Activated CD8-positive, alpha-beta T cell treated with anti-CD3 and anti-CD28 coated beads for 36 hours (primary cell): ENCODE measurements around the gene C1orf116. TPM values are rescaled to one million over a fixed set of nuclear protein-coding genes. Genes with fewer than 3 reads are reported as not detected.
A peak's percentile ranks its signal among the peaks of the same experiment; 100 is the strongest.

ENCODE experiments used
- ATAC-seq: fragments of 200-7000 bp; cut with Tn5 transposase; one replicate; pipeline ENCODE4 v1.10.0; 2021; ENCODE audit warnings: mild to moderate bottlenecking, moderate library complexity
- CTCF ChIA-PET: fragments of 350-600 bp; sonication (Branson Sonifier 250); formaldehyde crosslinking; loops from one replicate; lab custom pipeline; 2021; ENCODE audit warnings: antibody characterized with exemption; lab: Charles Lee
- POLR2A ChIA-PET: fragments of 350-600 bp; sonication (Branson Sonifier 250); formaldehyde crosslinking; loops from one replicate; lab custom pipeline; 2021; ENCODE audit warnings: antibody characterized with exemption; lab: Charles Lee
- DNase-seq: peaks from one replicate; pipeline ENCODE4 v3.0.0-alpha.2; 2020
- H3K27ac Mint-ChIP-seq: one replicate; pipeline ENCODE4 v1.8.0; 2021; ENCODE audit warnings: mild to moderate bottlenecking, mixed read lengths
- H3K27me3 Mint-ChIP-seq: one replicate; pipeline ENCODE4 v1.8.0; 2021; ENCODE audit warnings: mixed read lengths
- H3K36me3 Mint-ChIP-seq: one replicate; pipeline ENCODE4 v1.8.0; 2021; ENCODE audit warnings: low read depth, mixed read lengths
- H3K4me1 Mint-ChIP-seq: one replicate; pipeline ENCODE4 v1.8.0; 2021; ENCODE audit warnings: low read depth, mixed read lengths
- H3K4me3 Mint-ChIP-seq: one replicate; pipeline ENCODE4 v1.8.0; 2021; ENCODE audit warnings: mild to moderate bottlenecking, moderate library complexity, mixed read lengths
- H3K9me3 Mint-ChIP-seq: one replicate; pipeline ENCODE4 v1.8.0; 2021; ENCODE audit warnings: mixed read lengths
- CTCF ChIP-seq: fragments of 200-600 bp; IDR thresholded peaks from one replicate; pipeline ENCODE4 v1.8.0; 2022; ENCODE audit warnings: antibody characterized with exemption, mild to moderate bottlenecking
- intact Hi-C: fragments of 100-400 bp; cut with micrococcal nuclease; formaldehyde crosslinking; loops from one replicate; pipeline ENCODE4 v1.10.0; 2022
- total RNA-seq, 2 experiments: library from RNA; stranded (reverse); gene quantifications; one replicate each; pipeline ENCODE4 v1.2.3, GENCODE V29; 2021

The C1orf116 gene
- total RNA-seq, 2 experiments from 2014 or later: 0.07 to 0.13 TPM

- Mint-ChIP-seq H3K36me3 (no peaks in the 10 kb centered on the region), H3K9me3 (no peaks in the 10 kb centered on the region), H3K27ac (peak overlapping the region; percentile 72), H3K4me1 (peaks cover 11% of the 10 kb centered on the region), H3K4me3 (no peak overlapping the region), H3K27me3 (no peaks in the 10 kb centered on the region)
- CTCF ChIA-PET: interaction anchor here (1.0 to 1.5 kb wide), 5 partner anchors 16 to 478 kb away, joined by 3 to 4 read pairs (median 3); no protein-coding TSS in a partner anchor
- no peak for ATAC-seq
- intact Hi-C loops: no loop called here
- TF ChIP-seq CTCF: no peak
- POLR2A ChIA-PET: no interaction called here
- no peak for DNase-seq
Observed at GRCh38 chr1:207021139-207021861, 11.3 kb downstream of the C1orf116 start.

DNA sequence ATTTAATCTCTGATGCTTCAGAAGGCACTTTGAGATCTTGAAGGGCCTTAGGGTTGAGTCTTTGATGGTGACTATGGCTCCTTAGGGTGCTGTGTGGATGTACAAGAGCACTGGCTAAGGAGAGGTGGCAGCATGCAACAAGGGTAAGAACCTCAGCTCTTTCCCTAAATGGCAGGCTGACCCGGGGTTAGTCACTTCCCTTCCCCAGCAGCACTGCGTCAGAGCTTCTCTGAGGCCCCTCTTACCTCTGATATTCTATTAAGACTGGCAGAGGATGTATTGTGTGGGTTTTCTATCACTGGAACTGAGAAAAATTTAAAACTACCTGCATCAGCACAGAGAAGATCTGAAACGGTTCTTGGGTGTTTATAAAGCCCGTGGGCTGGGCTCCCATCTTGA is 11.8 kb downstream of the C1orf116 start:
- no peak for TF ChIP-seq CTCF
- Mint-ChIP-seq H3K9me3 (no peaks in the 10 kb centered on the region), H3K36me3 (no peaks in the 10 kb centered on the region), H3K27ac (peak overlapping the region; percentile 72), H3K4me1 (peaks cover 14% of the 10 kb centered on the region), H3K4me3 (no peak overlapping the region), H3K27me3 (peaks cover 2% of the 10 kb centered on the region)
- intact Hi-C loops: no loop called here
- DNase-seq (peak; percentile 44), ATAC-seq (peak; percentile 85)
- ChIA-PET CTCF (interaction anchor here (1.4 to 1.8 kb wide), 3 partner anchors 15 to 85 kb away, joined by 3 to 9 read pairs (median 4); no protein-coding TSS in a partner anchor), POLR2A (interaction anchor here (0.6 kb wide), 1 partner anchor 25 kb away, joined by 3 read pairs; no protein-coding TSS in a partner anchor)

DNA sequence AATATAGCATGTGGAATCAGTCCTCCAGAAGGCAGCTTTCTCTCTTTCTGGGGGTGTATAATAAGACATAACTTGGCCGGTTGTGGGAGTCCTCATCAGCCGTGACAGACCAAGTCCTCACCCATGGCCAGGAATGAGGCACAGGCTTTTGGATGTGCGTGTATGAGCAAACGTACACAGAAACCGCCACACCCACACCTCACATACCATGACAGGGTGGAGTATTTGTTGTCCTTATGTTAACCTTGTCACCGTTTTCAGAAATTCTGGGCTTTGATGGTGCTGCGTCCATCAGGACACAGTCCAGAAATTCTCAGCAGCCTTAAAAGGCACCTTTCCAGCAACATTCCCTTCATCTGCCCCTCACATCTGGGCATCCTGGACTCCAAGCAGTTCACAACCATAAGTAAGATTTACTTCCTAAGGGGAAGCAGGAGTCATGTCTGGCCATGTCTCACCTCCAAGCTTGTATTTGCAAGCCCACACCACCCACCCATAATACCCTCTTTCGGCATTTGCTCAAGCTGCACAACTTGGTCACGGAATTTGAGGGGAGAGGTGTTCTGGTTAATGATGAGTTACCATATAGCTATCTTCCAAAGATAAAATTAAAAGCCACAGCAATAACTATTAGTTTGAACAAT is 12.4 kb downstream of the C1orf116 start:
- Mint-ChIP-seq H3K9me3 (no peaks in the 10 kb centered on the region), H3K36me3 (no peaks in the 10 kb centered on the region), H3K4me3 (no peak overlapping the region), H3K4me1 (peaks cover 14% of the 10 kb centered on the region), H3K27me3 (peaks cover 2% of the 10 kb centered on the region), H3K27ac (no peak overlapping the region)
- ChIA-PET POLR2A (interaction anchor here (0.6 to 1.3 kb wide), 2 partner anchors 25 to 92 kb away, joined by 3 to 4 read pairs; no protein-coding TSS in a partner anchor), CTCF (interaction anchor here (1.4 to 2.1 kb wide), 4 partner anchors 14 to 85 kb away, joined by 3 to 9 read pairs (median 4); no protein-coding TSS in a partner anchor)
- intact Hi-C loops: no loop called here
- TF ChIP-seq CTCF: no peak
- DNase-seq (no peak), ATAC-seq (no peak)

DNA sequence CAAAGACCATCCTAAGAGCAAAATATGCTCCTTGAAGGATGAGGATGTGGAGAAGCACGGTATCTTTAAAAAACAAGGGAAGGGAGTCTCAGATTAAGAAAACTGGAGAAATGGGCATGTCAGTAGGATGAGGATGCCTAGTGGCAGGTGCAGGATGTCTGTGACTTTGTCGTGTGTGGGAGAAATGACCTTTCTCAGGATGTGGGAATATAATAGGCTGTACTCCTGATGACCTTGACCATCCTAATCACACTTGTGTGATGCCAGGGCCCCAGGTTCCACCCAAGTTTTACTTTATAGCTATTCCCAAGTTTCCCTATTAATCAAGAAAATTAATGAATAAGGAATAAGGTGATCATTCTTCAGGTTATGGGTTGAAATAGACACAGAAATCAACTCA is 12.9 kb downstream of the C1orf116 start:
- Mint-ChIP-seq H3K27me3 (peaks cover 2% of the 10 kb centered on the region), H3K27ac (no peak overlapping the region), H3K4me3 (no peak overlapping the region), H3K4me1 (peaks cover 12% of the 10 kb centered on the region), H3K36me3 (no peaks in the 10 kb centered on the region), H3K9me3 (no peaks in the 10 kb centered on the region)
- CTCF ChIA-PET: interaction anchor here (1.4 to 2.1 kb wide), 4 partner anchors 14 to 84 kb away, joined by 4 to 9 read pairs (median 6); no protein-coding TSS in a partner anchor
- no peak for ATAC-seq
- POLR2A ChIA-PET: interaction anchor here (1.3 kb wide), 1 partner anchor 92 kb away, joined by 4 read pairs; no protein-coding TSS in a partner anchor
- TF ChIP-seq CTCF: no peak
- intact Hi-C loops: no loop called here
- DNase-seq: no peak
